GM12872 (cell line): Measurements from ENCODE around the gene RNF8.

Source experiments
- TF ChIP-seq, protein P1 (sequence below): IDR thresholded peaks from 3 replicates; pipeline ENCODE4 v1.5.1; 2011; ENCODE audit warnings: low read depth, mild to moderate bottlenecking, low read length, moderate library complexity; ENCODE audit not compliant: insufficient read depth

Gene RNF8

DNA sequence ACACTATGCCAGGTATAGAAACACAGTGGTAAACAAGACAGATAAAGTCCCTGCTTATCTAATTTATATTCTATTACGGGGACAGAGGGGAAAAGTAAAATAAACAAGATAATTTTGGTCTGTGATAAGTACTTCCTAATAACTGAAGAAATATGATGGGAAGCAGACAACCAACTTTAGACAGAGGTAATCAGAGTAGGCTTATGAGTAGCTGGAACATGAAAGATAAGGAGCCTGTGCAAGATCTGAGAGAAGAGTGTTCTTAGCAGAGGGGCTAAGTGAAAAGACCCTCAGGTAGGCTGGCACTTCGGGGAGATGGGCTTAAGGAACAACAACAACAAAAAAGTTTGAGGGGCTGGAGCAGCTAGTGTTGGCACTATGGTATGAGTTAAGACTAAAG lies 4.1 kb downstream of the RNF8 start:
- TF ChIP-seq, protein P1, sequence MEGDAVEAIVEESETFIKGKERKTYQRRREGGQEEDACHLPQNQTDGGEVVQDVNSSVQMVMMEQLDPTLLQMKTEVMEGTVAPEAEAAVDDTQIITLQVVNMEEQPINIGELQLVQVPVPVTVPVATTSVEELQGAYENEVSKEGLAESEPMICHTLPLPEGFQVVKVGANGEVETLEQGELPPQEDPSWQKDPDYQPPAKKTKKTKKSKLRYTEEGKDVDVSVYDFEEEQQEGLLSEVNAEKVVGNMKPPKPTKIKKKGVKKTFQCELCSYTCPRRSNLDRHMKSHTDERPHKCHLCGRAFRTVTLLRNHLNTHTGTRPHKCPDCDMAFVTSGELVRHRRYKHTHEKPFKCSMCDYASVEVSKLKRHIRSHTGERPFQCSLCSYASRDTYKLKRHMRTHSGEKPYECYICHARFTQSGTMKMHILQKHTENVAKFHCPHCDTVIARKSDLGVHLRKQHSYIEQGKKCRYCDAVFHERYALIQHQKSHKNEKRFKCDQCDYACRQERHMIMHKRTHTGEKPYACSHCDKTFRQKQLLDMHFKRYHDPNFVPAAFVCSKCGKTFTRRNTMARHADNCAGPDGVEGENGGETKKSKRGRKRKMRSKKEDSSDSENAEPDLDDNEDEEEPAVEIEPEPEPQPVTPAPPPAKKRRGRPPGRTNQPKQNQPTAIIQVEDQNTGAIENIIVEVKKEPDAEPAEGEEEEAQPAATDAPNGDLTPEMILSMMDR = no peak

DNA sequence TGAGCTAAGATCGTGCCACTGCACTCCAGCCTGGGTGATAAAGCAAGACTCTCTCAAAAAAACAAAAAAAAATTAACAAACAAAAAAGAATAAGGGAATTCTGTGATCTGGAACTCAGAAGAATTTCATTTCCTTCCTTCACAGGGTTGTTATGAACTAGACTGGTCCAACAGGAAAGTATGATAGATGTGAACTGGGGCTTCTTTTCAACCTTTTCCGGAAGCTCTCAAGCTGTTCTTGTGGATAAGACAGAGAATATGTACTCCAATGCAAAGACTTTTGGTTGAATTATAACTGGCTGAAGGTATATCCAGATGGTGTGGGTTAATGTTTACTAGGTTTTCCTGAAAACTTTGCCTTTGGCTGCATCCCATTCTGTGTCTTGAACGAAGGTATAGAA lies 5.3 kb downstream of the RNF8 start:
- TF ChIP-seq, protein P1 = no peak

DNA sequence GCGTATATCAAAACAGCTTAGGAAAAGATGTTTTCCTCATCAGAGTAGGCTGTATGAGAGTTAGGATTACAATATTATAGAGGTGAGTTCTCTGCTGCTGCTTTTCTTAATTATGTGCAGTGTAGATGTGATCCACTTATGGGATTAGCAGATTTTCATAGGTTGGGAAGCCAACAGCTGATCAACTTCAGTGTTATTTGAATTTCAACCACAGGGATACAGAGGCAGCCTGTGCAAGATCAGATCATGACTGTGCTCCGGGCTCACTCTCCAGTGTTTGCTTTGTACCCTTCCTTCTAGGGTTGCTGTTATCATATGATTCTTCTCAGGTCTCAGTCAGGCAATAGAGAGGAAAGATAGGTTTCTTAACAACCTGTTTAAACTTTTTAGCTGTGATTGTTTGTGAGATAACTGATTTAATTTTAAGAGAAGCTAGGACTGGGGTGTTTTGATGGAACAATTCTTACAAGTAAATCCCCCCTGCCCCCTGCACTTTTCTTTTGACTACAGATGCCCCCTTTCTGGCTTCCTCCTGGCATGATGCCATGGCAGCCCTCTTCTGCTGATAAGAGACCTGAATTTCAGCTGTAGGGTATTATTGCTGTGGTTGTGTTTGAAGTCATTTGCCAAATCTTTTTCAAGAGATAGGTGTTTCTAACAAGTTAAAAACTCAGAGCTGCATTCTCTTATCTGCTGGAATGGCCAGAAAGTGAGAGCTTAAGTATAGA lies 8.5 kb downstream of the RNF8 start:
- TF ChIP-seq, protein P1 = no peak

DNA sequence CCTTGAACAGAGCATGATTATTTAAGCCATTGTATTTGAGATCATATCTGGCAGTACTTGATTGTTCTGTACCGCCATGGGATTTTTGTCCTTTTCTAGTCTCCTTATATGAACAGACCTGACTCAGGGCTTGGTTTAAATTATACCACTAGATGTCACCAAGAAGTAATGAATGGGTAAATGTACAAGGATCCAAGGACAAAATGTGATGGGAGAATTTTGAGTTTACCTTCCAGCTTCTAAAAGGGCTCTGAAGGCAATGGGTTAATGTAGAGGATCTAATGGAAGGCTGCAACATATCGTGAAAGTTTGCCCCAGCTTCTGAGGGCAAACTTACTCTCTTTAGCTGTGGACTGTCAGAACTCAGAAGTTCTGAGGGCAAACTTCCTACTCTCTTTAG lies 12.0 kb downstream of the RNF8 start:
- TF ChIP-seq, protein P1 = 0 out of 3 replicates have a peak, but pooled peaks have one; percentile 7

DNA sequence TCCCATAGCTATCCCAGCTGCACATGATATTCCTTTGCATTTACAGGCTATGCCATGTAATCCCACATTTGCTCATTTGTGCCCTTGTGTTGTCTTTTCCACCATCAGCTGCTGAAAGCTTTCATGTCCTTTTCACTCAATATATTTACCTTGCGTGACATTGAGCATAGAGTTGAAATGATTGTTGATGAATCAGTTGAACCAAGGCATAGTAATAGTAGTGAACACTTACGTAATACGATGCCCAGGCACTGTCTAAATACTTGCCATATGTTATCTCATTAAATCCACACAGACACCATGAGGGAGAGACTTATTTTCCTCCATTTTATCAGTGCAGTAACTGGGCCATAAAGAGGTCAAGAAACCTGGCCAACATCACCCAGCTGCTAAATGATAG lies 13.1 kb downstream of the RNF8 start:
- TF ChIP-seq, protein P1 = no peak

DNA sequence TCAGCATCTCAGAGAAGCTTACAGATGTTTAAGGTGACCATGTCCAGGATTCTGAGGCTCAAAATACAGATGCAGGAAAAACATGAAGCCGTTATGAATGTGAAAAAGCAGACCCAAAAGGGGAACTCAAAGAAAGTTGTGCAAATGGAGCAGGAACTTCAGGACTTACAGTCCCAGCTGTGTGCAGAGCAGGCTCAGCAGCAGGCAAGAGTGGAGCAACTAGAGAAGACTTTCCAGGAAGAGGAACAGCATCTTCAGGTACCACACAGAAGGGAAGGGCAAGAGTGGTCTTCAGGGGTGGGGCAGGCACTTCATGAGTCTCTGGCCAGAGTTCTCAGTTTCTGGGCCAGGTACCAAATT lies 15.2 kb downstream of the RNF8 start:
- TF ChIP-seq, protein P1 = no peak

DNA sequence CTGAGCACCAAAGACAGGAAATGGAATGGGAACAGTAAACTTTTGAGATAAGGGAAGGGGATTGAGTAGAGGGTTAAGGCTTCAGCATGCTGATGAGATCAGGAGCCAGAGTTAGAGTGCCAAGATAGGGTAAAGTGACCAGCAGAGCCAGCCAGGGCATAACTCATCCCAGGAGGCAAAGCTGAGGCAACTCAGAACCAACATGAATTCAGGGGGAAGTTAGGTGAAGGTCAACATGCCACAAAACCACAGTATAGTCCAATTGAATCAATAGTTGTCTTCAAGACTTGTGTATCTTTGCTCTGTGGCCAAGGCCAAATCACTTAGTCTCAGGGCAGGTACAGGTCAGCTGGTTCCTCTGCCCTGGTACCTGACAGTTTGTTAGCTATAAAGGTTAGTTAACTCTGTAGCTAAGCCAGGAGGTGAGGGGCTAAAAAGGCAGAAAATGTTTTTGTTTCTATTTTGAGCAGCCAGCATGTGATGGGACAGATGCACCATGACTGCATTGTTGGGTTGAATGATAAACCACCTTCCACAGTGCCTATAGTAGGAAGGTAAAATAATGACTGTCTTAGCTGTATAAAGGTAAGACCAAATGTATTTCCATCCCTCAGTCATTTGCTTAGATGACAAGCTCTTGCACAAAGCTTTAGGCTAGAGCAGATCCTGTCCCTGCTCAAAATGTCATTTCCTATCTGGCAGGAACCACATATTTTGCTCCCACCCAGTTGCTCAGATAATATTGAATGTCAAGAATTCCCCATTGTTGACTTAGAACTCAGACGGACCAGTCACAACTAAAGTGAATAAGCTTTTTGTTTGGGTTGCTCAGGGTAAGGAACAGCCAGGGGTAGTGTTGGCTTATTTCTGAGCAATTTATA lies 15.8 kb downstream of the RNF8 start:
- TF ChIP-seq, protein P1 = no peak
